H1 (cell line): ENCODE results near the gene TCIRG1.

ENCODE experiments used
- ATF2 ChIP-seq: IDR thresholded peaks from 2 replicates; pipeline ENCODE4 v1.6.1; 2012; ENCODE audit warnings: low read length, inconsistent platforms
- CTCF ChIP-seq, 3 experiments: IDR thresholded peaks; 1 replicate in 2 of 3; 2 replicates in 1 of 3; pipeline versions ENCODE4 v1.5.1 to v1.6.1; 2011; ENCODE audit warnings: low read length in 3 of 3, mild to moderate bottlenecking in 3 of 3, inconsistent platforms in 2 of 3, low read depth in 1 of 3, moderate library complexity in 1 of 3; ENCODE audit not compliant: insufficient read depth in 1 of 3; ENCODE audit errors: control extremely low read depth in 1 of 3
- EGR1 ChIP-seq: IDR thresholded peaks from 2 replicates; pipeline ENCODE4 v1.6.1; 2011; ENCODE audit warnings: low read depth, low read length, borderline replicate concordance
- EZH2 ChIP-seq: fragments of 200-600 bp; sonication (generic); IDR thresholded peaks from 2 replicates; pipeline ENCODE4 v1.7.1; 2012; ENCODE audit warnings: low read depth, mild to moderate bottlenecking, moderate library complexity, low read length, inconsistent platforms; ENCODE audit not compliant: severe bottlenecking
- POLR2A ChIP-seq, 2 experiments: IDR thresholded peaks; 1 replicate in 1 of 2; 2 replicates in 1 of 2; pipeline ENCODE4 v1.6.1; 2011; ENCODE audit warnings: low read depth in 2 of 2, low read length in 2 of 2, mild to moderate bottlenecking in 2 of 2; ENCODE audit errors: control extremely low read depth in 1 of 2
- SIRT6 ChIP-seq: IDR thresholded peaks from one replicate; pipeline ENCODE4 v1.7.1; 2012; ENCODE audit warnings: low read length, inconsistent platforms
- USF2 ChIP-seq: IDR thresholded peaks from 2 replicates; pipeline ENCODE4 v1.6.1; 2011; ENCODE audit warnings: low read length, improper control_type of control experiment

GRCh38 chr11:68007498-68008380 lies 31.1 kb upstream of the TCIRG1 start:
- TF ChIP-seq EZH2 (no peak), USF2 (no peak), SIRT6 (no peak), POLR2A (IDR thresholded peaks at IDR 0.05; ENCODE audit: control extremely low read depth in 1 of 2, low read depth in 2 of 2, low read length in 2 of 2) (no peak), CTCF (IDR thresholded peaks at IDR 0.05; ENCODE audit: control extremely low read depth in 1 of 3, insufficient read depth in 1 of 3, low read depth in 1 of 3, low read length in 3 of 3) (no peak), ATF2 (no peak), EGR1 (no peak)
